Stimulated activated effector memory CD8-positive, alpha-beta T cell treated with anti-CD3 and anti-CD28 coated beads, Interleukin-12 subunit alpha, Interleukin-12 subunit beta, amount 100 ng/mL, for 72 hours (primary cell): Measurements from ENCODE around the gene GLUL.
"Not testable (repeated sequence)": the region's sequence is repeated elsewhere in the genome, so short reads cannot be mapped to it uniquely, and the experiment has no call there.

ENCODE experiments used
- ATAC-seq: fragments of 150-1000 bp; cut with Tn5 transposase; 2 replicates; pipeline ENCODE4 v1.10.0; 2021
- DNase-seq, 2 donors: peaks; one replicate each; pipeline ENCODE4 v3.0.0; 2021 to 2022; ENCODE audit warnings: low spot score in 2 of 2
- H3K27ac Mint-ChIP-seq: one replicate; pipeline ENCODE4 v1.8.0; 2022; ENCODE audit warnings: mild to moderate bottlenecking, mixed read lengths
- H3K36me3 Mint-ChIP-seq: one replicate; pipeline ENCODE4 v1.8.0; 2022; ENCODE audit warnings: mild to moderate bottlenecking, mixed read lengths
- H3K4me1 Mint-ChIP-seq: one replicate; pipeline ENCODE4 v1.8.0; 2022; ENCODE audit warnings: mixed read lengths
- H3K4me3 Mint-ChIP-seq: one replicate; pipeline ENCODE4 v1.8.0; 2022; ENCODE audit warnings: mild to moderate bottlenecking, mixed read lengths
- H3K9me3 Mint-ChIP-seq: one replicate; pipeline ENCODE4 v1.8.0; 2022; ENCODE audit warnings: mixed read lengths

GLUL gene

DNA sequence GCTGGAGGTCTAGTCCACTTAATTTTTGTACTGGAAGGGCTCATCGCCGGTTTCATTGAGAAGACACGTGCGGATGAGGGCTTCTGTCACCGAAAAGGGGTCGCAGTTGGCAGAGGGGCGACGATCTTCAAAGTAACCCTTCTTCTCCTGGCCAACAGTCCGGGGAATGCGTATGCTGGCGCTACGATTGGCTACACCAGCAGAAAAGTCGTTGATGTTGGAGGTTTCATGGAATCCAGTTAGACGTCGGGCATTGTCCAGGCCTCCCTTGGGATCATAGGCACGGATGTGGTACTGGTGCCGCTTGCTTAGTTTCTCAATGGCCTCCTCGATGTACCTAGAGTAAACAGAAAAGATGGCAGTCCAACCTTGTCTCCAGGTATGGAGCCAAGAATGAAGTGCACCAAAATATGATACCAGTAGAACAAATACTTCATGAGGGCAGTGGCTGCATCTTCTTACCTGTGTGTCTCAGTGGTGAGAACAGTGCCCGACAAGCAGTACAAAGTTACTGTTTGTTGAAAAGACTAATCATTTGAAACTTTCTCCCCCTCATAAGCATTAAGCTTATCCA is 7.1 kb downstream of the GLUL start:
- DNase-seq (no peak), ATAC-seq (no peak)
- no peak overlapping the region for H3K27ac Mint-ChIP-seq
- H3K36me3 Mint-ChIP-seq: peaks cover 72% of the 10 kb centered on the region
- peaks cover 19% of the 10 kb centered on the region for H3K4me1 Mint-ChIP-seq
- H3K4me3 Mint-ChIP-seq: no peak overlapping the region
- no peaks in the 10 kb centered on the region for H3K9me3 Mint-ChIP-seq

DNA sequence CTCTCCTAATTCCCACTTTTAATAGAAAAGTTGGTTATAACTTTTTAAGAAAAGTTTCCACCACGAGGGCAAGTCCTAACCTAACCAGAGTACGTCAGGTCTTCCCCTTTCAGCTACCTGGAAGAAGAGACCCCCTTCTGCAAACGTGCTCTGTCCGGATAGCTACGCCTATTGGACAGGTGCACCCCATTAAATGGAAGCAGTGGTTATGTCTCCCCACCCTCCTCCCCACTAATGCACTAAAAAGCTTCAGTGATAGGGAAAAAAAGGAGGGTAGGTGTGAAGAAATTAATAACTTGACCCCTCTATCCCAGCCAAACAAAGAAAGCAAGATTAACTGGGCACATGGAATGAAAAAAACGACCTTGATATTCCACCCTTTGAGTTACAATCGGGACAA is 7.7 kb downstream of the GLUL start:
- peaks cover 66% of the 10 kb centered on the region for H3K36me3 Mint-ChIP-seq
- H3K4me3 Mint-ChIP-seq: no peak overlapping the region
- peaks cover 13% of the 10 kb centered on the region for H3K4me1 Mint-ChIP-seq
- no peaks in the 10 kb centered on the region for H3K9me3 Mint-ChIP-seq
- no peak overlapping the region for H3K27ac Mint-ChIP-seq
- DNase-seq (no peak), ATAC-seq (no peak)

DNA sequence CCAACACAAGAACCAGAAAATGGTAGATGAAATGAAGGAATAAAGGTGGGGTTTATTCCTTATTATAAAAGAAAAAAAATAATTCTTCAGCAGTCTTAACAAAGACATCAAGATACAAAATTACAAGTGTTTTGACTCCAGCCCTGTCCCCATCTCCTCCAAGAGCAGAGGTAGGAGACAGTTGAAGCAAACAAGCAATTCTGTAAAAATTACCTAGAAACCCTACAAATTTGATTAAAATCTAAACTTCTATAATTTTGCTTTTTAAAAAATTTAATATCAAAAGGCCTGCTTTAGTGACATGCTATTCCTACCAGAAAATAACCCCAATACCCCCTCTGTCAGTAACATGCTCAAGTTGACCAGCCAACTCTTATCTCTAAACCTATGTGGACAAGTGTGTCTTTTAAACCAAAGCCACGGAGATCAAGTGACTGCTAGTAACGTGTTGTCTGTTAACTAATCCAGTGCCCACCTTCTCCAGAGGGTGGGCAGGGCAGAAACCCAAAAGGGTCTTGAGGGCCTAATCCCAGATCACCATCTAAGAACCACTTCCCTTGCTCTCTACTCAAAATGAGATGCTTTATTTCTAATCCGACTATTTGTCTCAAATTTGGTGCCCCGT is 8.4 kb downstream of the GLUL start:
- Mint-ChIP-seq H3K36me3 (peaks cover 58% of the 10 kb centered on the region), H3K27ac (no peak overlapping the region), H3K9me3 (no peaks in the 10 kb centered on the region)

DNA sequence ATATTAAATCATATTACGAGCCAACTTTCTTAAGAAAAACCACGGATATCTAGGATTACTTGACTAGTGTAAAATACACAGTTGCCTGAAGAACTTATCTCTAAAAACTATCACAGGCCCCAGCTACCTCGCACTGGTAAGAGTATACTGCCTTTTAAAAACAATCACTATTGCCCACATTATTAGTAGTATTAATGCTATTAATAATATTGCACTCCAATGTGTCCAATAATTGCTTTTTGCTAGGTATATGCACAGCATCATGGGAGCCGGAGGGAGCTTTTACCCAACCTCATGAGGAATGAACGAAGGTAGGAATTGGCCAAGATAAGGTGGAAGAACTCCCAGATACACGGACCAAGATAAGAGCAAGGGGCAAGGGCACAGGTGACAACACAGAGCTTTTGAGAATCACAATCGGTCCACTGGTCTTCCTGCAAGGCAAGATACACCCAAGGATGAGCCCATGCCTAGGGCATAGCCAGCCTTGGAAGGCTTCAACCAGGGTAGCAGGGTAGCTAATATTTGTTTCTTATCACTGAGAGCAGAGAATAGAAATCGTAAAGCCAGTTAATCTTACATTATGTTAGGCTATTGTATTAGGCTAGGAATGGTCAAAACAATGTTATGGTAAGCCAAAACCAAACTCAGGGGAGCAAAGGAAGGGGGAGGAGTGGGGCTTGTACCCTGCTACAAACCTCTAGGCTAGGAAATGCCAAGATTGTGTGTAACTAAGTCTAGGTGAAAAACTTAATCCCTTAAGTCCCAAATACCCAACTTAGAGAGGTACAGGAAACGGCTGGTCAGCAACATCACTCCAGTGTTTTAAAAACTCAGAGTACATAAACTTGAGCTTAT is 9.4 kb downstream of the GLUL start:
- no peak for ATAC-seq
- H3K27ac Mint-ChIP-seq: no peak overlapping the region
- H3K4me3 Mint-ChIP-seq: no peak overlapping the region
- H3K4me1 Mint-ChIP-seq: peaks cover 2% of the 10 kb centered on the region
- peaks cover 49% of the 10 kb centered on the region for H3K36me3 Mint-ChIP-seq
- no peaks in the 10 kb centered on the region for H3K9me3 Mint-ChIP-seq
- DNase-seq: no peak

More for the DNA sequence above, 8.4 kb downstream of the GLUL start:
- DNase-seq (no peak), ATAC-seq (no peak)
- H3K4me3 Mint-ChIP-seq: no peak overlapping the region
- H3K4me1 Mint-ChIP-seq: peaks cover 7% of the 10 kb centered on the region

DNA sequence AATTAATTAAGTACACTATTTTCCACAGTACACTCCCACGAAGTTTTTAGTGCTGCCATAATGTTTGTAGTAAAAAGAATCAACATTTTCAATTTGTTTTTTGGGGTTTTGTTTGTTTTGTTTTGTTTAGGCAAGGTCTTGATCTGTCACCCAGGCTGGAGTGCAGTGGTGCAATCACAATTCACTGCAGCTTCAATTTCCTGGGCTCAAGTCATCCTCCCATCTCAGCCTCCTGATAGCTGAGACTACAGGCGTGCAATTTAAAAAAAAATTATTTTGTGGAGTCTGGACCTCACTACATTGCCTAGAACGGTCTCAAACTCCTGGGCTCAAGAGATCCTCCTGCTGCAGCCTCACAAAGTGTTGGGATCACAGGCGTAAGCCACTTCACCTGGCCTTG is 11.4 kb downstream of the GLUL start:
- no peak overlapping the region for H3K27ac Mint-ChIP-seq
- no peaks in the 10 kb centered on the region for H3K4me1 Mint-ChIP-seq
- no peak for ATAC-seq
- no peaks in the 10 kb centered on the region for H3K9me3 Mint-ChIP-seq
- H3K36me3 Mint-ChIP-seq: peaks cover 29% of the 10 kb centered on the region
- no peak for DNase-seq
- no peak overlapping the region for H3K4me3 Mint-ChIP-seq

DNA sequence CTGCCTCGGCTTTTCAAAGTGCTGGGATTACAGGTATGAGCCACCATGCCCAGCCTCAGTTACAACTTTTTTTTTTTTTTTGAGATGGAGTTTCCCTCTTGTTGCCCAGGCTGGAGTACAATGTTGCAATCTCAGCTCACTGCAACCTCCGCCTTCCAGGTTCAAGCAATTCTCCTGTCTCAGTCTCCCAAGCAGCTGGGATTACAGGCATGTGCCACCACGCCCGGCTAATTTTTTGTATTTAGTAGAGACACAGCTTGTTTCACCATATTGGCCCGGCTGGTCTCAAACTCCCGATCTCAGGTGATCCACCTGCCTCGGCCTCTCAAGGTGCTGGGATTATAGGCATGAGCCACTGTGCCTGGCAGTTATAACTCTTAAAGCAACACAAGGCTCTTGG is 11.8 kb downstream of the GLUL start:
- H3K36me3 Mint-ChIP-seq: peaks cover 25% of the 10 kb centered on the region
- H3K4me3 Mint-ChIP-seq, DNase-seq, H3K27ac Mint-ChIP-seq, H3K4me1 Mint-ChIP-seq, ATAC-seq, H3K9me3 Mint-ChIP-seq: not testable (repeated sequence)

DNA sequence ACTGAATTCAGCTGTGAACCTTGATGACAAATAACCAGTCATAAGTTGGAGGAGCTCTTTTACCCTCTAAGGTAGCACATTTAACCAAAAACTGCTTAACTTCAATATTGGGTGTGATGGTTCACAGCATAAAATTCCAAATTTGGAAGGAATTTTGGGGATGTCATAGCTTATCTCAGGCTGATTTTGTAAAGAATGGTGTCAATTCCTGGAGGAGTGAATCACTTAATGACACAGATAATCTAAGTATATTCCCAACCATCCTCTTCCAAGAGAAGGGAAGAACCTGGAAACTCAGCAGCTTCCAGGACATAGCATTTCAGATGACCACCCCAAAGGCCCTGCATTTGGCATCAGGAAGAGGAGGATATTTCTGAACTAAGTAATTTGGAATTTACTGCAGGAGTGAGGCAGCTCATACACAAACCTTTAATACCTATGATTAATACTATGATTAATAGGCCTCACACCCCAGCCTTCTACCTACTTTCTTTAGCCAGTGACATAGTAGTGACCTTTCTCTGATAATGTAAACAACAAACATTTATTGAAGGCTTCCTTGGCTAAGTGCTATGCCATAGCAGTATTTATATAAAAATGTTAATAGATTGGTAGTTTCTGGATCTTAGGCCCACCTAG is 14.5 kb downstream of the GLUL start:
- H3K4me3 Mint-ChIP-seq: no peak overlapping the region
- no peak for ATAC-seq

DNA sequence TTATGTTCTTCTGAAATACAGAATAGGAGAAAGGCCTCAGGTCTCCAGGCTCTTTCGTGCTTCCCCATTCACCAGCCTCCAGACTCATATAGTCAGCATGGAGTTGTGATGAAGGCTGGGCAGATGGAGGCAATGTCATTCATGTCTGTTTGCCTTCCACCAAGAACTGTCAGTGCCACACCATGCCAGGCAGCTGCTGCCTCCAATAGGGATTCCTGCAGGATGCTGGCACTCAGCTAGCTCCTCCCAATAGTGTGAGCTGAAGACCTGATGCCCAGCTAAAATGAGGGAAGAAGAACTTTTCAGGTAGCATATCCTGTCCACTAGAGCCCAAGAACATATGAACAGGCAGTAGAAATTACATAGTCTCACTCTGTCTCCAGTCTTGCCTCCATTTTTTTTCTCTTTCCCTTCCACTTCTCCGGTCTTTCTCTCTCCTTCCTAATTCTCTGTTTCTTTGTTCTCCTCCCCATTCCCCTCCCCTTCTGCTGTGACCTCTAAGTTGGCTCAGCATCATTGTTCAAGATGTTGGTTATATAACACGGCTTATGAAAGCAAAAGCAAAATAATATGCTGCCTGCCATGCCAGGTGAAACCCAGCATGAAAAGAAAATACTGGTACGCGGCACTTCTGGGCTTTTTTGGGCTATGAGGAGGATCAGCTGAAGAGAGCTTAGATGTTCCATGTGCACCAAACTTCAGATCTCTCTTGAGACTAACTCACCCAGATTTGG is 17.3 kb downstream of the GLUL start:
- no peak overlapping the region for H3K4me3 Mint-ChIP-seq
- DNase-seq (no peak), ATAC-seq (no peak)
- H3K27ac Mint-ChIP-seq: no peak overlapping the region
- no peaks in the 10 kb centered on the region for H3K9me3 Mint-ChIP-seq
- no peaks in the 10 kb centered on the region for H3K36me3 Mint-ChIP-seq
- no peaks in the 10 kb centered on the region for H3K4me1 Mint-ChIP-seq

More for the DNA sequence above, 14.5 kb downstream of the GLUL start:
- Mint-ChIP-seq H3K4me1 (no peaks in the 10 kb centered on the region), H3K36me3 (no peaks in the 10 kb centered on the region), H3K27ac (no peak overlapping the region), H3K9me3 (no peaks in the 10 kb centered on the region)
- no peak for DNase-seq

DNA sequence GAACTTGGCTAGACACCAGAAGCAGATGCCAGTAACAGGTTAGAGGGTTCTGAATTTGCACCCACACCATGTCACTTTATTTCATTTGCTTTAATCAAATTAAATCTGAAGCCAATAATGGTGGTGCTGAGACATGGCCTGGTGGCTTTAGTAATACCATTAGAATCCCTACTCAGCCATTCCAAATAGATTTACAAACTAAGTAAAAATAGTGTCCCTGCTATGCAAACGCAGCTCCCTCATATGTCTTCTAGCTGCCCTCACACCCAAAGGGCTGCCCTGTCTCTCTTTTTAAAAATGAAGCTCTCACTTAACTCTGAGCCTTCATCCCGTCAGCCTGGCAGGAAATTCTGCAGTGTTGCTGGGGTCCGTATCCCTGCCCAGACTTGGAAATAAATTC is 21.1 kb downstream of the GLUL start:
- Mint-ChIP-seq H3K27ac (no peak overlapping the region), H3K4me1 (no peaks in the 10 kb centered on the region), H3K36me3 (no peaks in the 10 kb centered on the region), H3K4me3 (no peak overlapping the region), H3K9me3 (no peaks in the 10 kb centered on the region)
- no peak for ATAC-seq
- DNase-seq: no peak

DNA sequence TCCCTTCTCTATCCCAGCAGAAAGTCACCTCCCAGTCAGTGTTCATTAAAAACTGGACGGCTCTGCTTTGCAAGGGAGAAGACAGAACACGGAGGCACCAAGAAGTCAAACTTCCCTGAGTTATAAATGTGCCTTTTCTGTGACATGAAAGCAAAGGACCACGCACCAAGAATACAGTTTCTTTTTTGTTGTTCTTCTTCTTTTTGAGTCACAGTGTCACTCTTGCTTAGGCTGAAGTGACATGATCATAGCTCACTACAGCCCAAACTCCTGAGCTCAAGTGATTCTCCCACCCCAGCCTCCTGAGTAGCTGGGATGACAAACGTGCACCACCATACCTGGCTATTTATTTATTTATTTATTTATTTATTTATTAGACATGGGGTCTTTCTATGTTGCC is 22.7 kb downstream of the GLUL start:
- Mint-ChIP-seq H3K4me1 (no peaks in the 10 kb centered on the region), H3K9me3 (no peaks in the 10 kb centered on the region), H3K27ac (no peak overlapping the region), H3K36me3 (no peaks in the 10 kb centered on the region), H3K4me3 (no peak overlapping the region)
- ATAC-seq: no peak
- DNase-seq: no peak

DNA sequence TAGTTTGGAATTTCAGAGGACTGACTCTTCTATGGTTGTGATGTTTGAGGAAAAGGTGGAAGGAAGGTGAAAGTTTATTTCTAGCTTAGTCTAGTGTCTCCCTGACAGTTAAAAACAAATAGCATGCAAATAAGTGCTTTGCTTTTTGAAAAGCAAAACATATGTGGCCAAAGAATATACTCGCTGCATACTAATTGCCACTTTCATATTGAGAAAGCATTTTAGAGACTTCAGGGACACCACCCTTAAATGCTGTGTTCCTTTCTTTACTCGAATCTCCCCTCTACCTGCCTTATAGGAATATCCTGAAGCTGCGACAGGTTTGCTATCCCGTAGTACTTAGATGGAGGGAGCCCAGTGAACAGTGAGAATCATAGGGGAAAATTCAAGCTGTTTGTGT is 23.2 kb downstream of the GLUL start:
- H3K4me3 Mint-ChIP-seq: no peak overlapping the region
- H3K4me1 Mint-ChIP-seq: no peaks in the 10 kb centered on the region
- ATAC-seq: no peak
- no peak overlapping the region for H3K27ac Mint-ChIP-seq
- no peak for DNase-seq
- H3K36me3 Mint-ChIP-seq: no peaks in the 10 kb centered on the region
- no peaks in the 10 kb centered on the region for H3K9me3 Mint-ChIP-seq

DNA sequence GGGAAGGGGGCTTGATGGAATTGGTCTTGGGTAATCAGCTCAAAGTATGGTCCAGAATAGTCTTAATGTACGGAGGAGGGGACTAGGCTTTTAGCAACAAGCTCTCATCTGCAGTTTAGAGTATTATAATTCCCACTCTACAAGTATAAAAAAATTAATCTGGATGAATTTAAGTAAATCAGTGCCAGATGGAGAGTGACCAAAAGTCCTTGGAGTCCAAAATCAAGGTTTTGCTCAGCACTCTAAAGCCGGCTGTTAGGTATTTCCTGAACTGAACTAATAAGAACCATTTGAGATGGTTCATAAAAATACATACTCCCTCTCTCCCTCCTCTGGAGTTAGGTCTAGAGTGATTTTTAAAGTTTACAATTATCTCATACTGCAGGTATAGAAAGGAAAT is 23.7 kb downstream of the GLUL start:
- DNase-seq: no peak
- H3K27ac Mint-ChIP-seq: no peak overlapping the region
- ATAC-seq: no peak
- H3K4me1 Mint-ChIP-seq: no peaks in the 10 kb centered on the region
- H3K9me3 Mint-ChIP-seq: no peaks in the 10 kb centered on the region
- H3K4me3 Mint-ChIP-seq: no peak overlapping the region
- no peaks in the 10 kb centered on the region for H3K36me3 Mint-ChIP-seq

DNA sequence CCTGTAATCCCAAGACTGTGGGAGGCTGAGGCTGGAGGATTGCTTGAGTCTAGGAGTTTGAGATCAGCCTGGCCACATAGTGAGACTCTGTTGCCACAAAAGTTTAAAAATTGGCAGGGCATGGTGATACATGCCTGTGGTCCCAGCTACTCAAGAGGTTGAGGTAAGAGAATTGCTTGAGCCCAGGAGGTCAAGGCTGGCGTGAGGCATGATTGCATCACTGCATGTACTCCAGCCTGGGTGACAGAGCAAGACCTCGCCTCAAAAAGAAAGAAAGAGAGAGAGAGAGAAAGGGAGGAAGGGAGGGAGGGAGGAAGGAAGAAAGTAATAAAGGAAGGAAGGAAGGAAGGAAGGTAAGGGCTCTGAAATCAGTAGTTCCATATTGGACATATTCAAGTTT is 25.0 kb downstream of the GLUL start:
- no peak overlapping the region for H3K4me3 Mint-ChIP-seq
- H3K36me3 Mint-ChIP-seq: no peaks in the 10 kb centered on the region
- H3K9me3 Mint-ChIP-seq: no peaks in the 10 kb centered on the region
- DNase-seq (no peak), ATAC-seq (no peak)
- no peak overlapping the region for H3K27ac Mint-ChIP-seq
- no peaks in the 10 kb centered on the region for H3K4me1 Mint-ChIP-seq

DNA sequence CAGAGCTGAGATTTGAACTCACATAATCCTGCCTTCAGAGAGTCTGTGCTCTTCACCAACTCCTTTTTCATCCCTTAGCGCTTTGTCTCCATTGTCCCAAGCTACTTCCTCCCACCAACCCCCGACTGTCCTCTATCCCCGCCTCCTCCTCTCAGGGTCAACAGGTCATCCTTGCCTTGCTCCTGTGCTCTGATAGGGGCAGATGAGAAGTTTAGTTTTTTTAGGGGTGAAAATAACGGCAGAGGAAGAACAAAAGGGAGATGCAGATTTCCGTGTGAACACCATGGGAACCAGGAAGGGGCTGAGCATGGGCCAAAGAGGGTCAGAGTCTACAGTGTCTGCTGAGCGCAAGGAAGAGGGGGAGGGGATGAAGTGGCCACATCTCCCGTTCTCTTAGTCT is 31.9 kb downstream of the GLUL start:
- no peaks in the 10 kb centered on the region for H3K4me1 Mint-ChIP-seq
- H3K27ac Mint-ChIP-seq: no peak overlapping the region
- H3K9me3 Mint-ChIP-seq: no peaks in the 10 kb centered on the region
- DNase-seq (no peak), ATAC-seq (no peak)
- no peak overlapping the region for H3K4me3 Mint-ChIP-seq
- H3K36me3 Mint-ChIP-seq: no peaks in the 10 kb centered on the region

DNA sequence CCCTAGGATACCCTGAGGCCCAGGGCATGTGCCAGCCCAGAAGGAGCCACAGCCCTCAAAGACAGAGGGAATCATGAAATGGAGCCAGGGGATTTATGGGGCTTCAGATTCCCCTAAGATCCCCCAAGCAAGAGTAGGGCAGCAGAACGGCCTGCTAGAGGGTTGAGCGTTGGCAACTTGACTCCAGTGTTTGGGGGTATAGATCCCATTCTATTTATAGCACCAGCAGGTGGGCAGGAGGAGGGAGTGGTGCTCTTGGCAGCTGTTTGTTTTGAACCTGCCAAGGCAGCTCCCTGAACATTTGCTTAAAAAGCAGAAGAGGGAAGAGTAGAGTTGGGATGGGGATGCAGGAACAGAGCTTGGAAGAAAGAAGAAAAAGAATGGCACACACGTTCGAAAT is 33.7 kb downstream of the GLUL start:
- no peak overlapping the region for H3K4me3 Mint-ChIP-seq
- DNase-seq (no peak), ATAC-seq (no peak)
- H3K4me1 Mint-ChIP-seq: no peaks in the 10 kb centered on the region
- H3K27ac Mint-ChIP-seq: no peak overlapping the region
- no peaks in the 10 kb centered on the region for H3K36me3 Mint-ChIP-seq
- no peaks in the 10 kb centered on the region for H3K9me3 Mint-ChIP-seq
